Osteoblast (primary cell): ENCODE results near the gene DRAP1. TPM values are rescaled to one million over a fixed set of nuclear protein-coding genes. Genes with fewer than 3 reads are reported as not detected.
"Not testable (repeated sequence)": the region's sequence is repeated elsewhere in the genome, so short reads cannot be mapped to it uniquely, and the experiment has no call there.

ENCODE experiments used
- DNase-seq: peaks from one replicate; pipeline ENCODE4 v3.0.0; 2011; ENCODE audit warnings: low spot score, mixed read lengths; ENCODE audit not compliant: insufficient read length; ENCODE audit errors: missing footprints
- H2AFZ ChIP-seq: 2 replicates; pipeline ENCODE4 v1.6.0; 2011; ENCODE audit warnings: mild to moderate bottlenecking, low read length
- H3K27ac ChIP-seq: 2 replicates; pipeline ENCODE4 v1.5.1; 2011; ENCODE audit warnings: mild to moderate bottlenecking, low read depth, low read length, moderate library complexity
- H3K27me3 ChIP-seq: 2 replicates; pipeline ENCODE4 v1.6.0; 2012; ENCODE audit warnings: mild to moderate bottlenecking, control low read depth, inconsistent platforms, low read length, moderate library complexity; ENCODE audit not compliant: insufficient read depth
- H3K36me3 ChIP-seq: 2 replicates; pipeline ENCODE4 v1.5.1; 2011; ENCODE audit warnings: mild to moderate bottlenecking, low read length, control low read depth, moderate library complexity; ENCODE audit not compliant: insufficient read depth
- H3K4me1 ChIP-seq: 2 replicates; pipeline ENCODE4 v1.5.1; 2011; ENCODE audit warnings: mild to moderate bottlenecking, low read length, control low read depth, moderate library complexity; ENCODE audit not compliant: insufficient read depth
- H3K4me2 ChIP-seq: 2 replicates; pipeline ENCODE4 v1.6.0; 2011; ENCODE audit warnings: mild to moderate bottlenecking, low read length; ENCODE audit not compliant: insufficient read depth
- H3K4me3 ChIP-seq: fragments of 200-600 bp; sonication (generic); 3 replicates; pipeline ENCODE4 v1.5.1; 2012; ENCODE audit warnings: mild to moderate bottlenecking, low read length, inconsistent platforms; ENCODE audit not compliant: insufficient read depth
- H3K79me2 ChIP-seq: 2 replicates; pipeline ENCODE4 v1.6.0; 2012; ENCODE audit warnings: mild to moderate bottlenecking, low read length, control low read depth, inconsistent platforms; ENCODE audit not compliant: insufficient read depth
- H3K9me3 ChIP-seq: 2 replicates; pipeline ENCODE4 v1.5.1; 2011; ENCODE audit warnings: low read depth, low read length, control low read depth
- H4K20me1 ChIP-seq: 2 replicates; pipeline ENCODE4 v1.6.0; 2012; ENCODE audit warnings: mild to moderate bottlenecking, low read length, control low read depth; ENCODE audit not compliant: insufficient read depth
- CTCF ChIP-seq: IDR thresholded peaks from 2 replicates; pipeline ENCODE4 v1.5.1; 2011; ENCODE audit warnings: mild to moderate bottlenecking, low read depth, low read length, moderate library complexity; ENCODE audit errors: extremely low read depth
- total RNA-seq: library from RNA; depleted of rRNA; stranded (reverse); fragments of >200 nt; gene quantifications from 2 replicates; pipeline ENCODE4 v1.2.3, GENCODE V29; 2012

Gene DRAP1
- total RNA-seq, 1 donor = 170 TPM

- H3K27ac ChIP-seq = no peak overlapping the region
- no peaks in the 10 kb centered on the region for H4K20me1 ChIP-seq
- no peak overlapping the region for H3K4me2 ChIP-seq
- no peak overlapping the region for H2AFZ ChIP-seq
- H3K4me3 ChIP-seq = no peak overlapping the region
- no peaks in the 10 kb centered on the region for H3K79me2 ChIP-seq
- H3K9me3 ChIP-seq = no peaks in the 10 kb centered on the region
- peak; percentile 21 for DNase-seq
- no peaks in the 10 kb centered on the region for H3K27me3 ChIP-seq
- no peaks in the 10 kb centered on the region for H3K36me3 ChIP-seq
- H3K4me1 ChIP-seq = peaks cover 7% of the 10 kb centered on the region
- TF ChIP-seq CTCF = no peak
Observed at GRCh38 chr11:65946655-65947054, 27.4 kb downstream of the DRAP1 start.

DNA sequence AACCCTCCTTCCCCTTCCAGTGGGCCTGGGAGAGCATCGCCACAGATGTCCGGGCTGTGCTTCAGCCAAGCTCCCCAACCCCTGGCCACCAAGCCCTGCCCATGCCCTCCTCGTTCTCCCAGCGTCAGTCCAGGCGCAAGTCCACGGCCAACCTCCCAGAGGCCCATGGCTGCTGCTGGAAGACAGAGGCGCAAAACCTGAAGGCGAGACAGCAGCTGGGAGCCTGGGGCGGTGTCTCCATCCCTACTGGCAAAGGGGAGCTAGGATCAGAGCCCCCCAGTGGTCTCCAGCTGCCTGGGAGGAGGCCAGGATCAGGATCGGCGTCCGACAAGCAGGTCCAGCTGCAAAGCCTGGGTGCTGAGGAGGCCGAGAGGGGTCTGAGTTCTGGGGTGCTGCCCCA is 27.9 kb downstream of the DRAP1 start:
- Histone ChIP-seq H3K27ac (no peak overlapping the region), H3K4me1 (peaks cover 3% of the 10 kb centered on the region), H3K4me2 (no peak overlapping the region), H3K4me3 (no peak overlapping the region), H3K9me3 (no peaks in the 10 kb centered on the region), H3K79me2 (no peaks in the 10 kb centered on the region), H2AFZ (no peak overlapping the region), H3K27me3 (no peaks in the 10 kb centered on the region), H3K36me3 (no peaks in the 10 kb centered on the region), H4K20me1 (no peaks in the 10 kb centered on the region)
- DNase-seq = peak; percentile 48
- TF ChIP-seq CTCF = no peak

DNA sequence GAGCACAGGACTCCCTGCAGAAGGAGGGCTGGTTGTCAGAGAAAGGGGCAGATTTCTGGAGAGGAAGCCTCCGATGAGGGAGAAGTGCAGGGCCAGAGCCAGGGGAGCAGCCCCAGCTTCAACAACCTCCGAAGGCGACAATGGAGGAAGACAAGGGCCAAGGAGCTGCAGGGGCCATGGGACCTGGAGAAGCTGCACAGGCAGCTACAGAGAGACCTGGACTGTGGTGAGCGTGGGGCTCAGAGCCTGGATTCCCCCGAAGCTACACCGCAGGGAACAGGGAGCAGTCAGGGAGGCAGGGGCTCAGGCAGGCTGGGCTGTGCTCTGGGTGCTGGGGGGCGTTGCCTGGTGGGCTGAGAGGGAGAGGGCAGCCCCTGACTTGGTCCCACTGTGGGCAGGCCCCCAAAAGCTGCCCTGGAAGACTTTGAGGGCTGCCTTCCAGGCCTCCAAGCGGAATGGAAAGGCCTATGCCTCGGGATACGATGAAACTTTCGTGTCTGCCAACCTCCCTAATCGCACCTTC is 28.4 kb downstream of the DRAP1 start:
- peak; percentile 48 for DNase-seq
- Histone ChIP-seq H3K27ac (no peak overlapping the region), H3K9me3 (no peaks in the 10 kb centered on the region), H3K27me3 (no peaks in the 10 kb centered on the region), H4K20me1 (no peaks in the 10 kb centered on the region), H3K79me2 (no peaks in the 10 kb centered on the region), H3K4me3 (no peak overlapping the region), H2AFZ (no peak overlapping the region), H3K4me2 (no peak overlapping the region), H3K4me1 (peaks cover 3% of the 10 kb centered on the region), H3K36me3 (no peaks in the 10 kb centered on the region)
- no peak for TF ChIP-seq CTCF

GRCh38 chr11:65950711-65951110 is 31.5 kb downstream of the DRAP1 start:
- H2AFZ ChIP-seq, H3K36me3 ChIP-seq, H3K4me3 ChIP-seq, DNase-seq, H3K4me2 ChIP-seq, H4K20me1 ChIP-seq, H3K79me2 ChIP-seq, H3K4me1 ChIP-seq, H3K27ac ChIP-seq, H3K9me3 ChIP-seq, H3K27me3 ChIP-seq: not testable (repeated sequence)

DNA sequence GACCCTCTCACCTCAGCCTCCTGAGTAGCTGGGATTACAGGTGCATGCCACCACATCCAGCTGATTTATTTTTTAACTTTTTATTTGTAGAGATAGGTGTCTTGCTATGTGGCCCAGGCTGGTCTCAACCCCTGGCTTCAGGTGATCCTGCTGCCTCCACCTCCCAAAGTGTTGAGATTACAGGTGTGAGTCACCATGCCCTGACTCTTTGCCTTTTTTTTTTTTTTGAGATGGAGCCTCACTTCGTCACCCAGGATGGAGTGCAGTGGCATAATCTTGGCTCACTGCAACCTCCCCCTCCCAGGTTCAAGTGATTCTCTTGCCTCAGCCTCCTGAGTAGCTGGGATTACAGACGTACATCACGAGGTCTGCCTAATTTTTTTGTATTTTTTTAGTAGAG is 32.4 kb downstream of the DRAP1 start:
- H3K27ac ChIP-seq, H3K9me3 ChIP-seq, H4K20me1 ChIP-seq, H3K36me3 ChIP-seq, DNase-seq, H3K4me1 ChIP-seq, H3K27me3 ChIP-seq, H2AFZ ChIP-seq, H3K79me2 ChIP-seq, H3K4me3 ChIP-seq, H3K4me2 ChIP-seq: not testable (repeated sequence)
